ENCODE results near the gene VPS51.

DNA sequence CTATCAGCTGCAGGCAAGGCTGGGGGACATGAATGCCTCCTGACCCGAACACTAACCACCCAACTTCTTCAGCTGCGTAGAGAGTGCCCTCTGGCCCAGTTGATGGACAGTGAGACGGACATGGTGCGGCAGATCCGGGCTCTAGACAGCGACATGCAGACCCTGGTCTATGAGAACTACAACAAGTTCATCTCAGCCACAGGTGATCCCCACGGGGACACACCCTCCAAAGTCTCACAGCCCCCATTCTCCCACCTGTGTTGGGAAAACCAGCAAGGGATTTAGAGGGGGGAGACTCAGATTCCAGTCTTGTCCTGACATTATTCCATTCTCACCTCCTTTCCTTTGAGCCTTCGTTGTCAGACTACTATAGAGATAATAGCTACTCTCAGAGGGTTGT, 912 bp downstream of the VPS51 start:
- TF ChIP-seq, protein P1, sequence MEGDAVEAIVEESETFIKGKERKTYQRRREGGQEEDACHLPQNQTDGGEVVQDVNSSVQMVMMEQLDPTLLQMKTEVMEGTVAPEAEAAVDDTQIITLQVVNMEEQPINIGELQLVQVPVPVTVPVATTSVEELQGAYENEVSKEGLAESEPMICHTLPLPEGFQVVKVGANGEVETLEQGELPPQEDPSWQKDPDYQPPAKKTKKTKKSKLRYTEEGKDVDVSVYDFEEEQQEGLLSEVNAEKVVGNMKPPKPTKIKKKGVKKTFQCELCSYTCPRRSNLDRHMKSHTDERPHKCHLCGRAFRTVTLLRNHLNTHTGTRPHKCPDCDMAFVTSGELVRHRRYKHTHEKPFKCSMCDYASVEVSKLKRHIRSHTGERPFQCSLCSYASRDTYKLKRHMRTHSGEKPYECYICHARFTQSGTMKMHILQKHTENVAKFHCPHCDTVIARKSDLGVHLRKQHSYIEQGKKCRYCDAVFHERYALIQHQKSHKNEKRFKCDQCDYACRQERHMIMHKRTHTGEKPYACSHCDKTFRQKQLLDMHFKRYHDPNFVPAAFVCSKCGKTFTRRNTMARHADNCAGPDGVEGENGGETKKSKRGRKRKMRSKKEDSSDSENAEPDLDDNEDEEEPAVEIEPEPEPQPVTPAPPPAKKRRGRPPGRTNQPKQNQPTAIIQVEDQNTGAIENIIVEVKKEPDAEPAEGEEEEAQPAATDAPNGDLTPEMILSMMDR (IDR thresholded peaks at IDR 0.05; ENCODE audit: low read length): no peak
- no peak for TF ChIP-seq EZH2 (optimal IDR thresholded peaks at IDR 0.05; ENCODE audit: low read depth, low read length)
- TF ChIP-seq EZH2phosphoT487 (IDR thresholded peaks at IDR 0.05; ENCODE audit: low read length): no peak

Data from MM.1S (cell line).